PC-9 (cell line): Measurements from ENCODE around the gene NCAPG.

Source experiments
- CTCF ChIP-seq: fragments of 200-600 bp; sonication (generic); conservative IDR thresholded peaks from 2 replicates; pipeline ENCODE4 v1.6.1; 2017; ENCODE audit warnings: mixed run types, antibody characterized with exemption, mild to moderate bottlenecking, moderate library complexity
- EZH2 ChIP-seq: fragments of 200-600 bp; sonication (generic); IDR thresholded peaks from 2 replicates; pipeline ENCODE4 v1.8.0; 2017; ENCODE audit warnings: antibody characterized with exemption, low read depth

GRCh38 chr4:17877661-17878060 lies 66.9 kb downstream of the NCAPG start:
- no peak for TF ChIP-seq CTCF
- no peak for TF ChIP-seq EZH2
